ENCODE data around the gene TMEM176B. TPM values are rescaled to one million over a fixed set of nuclear protein-coding genes. Genes with fewer than 3 reads are reported as not detected.

Gene TMEM176B
- total and polyA plus RNA-seq, 2 of the 13 experiments (the other 11 are each of a cell fraction or from before 2014, with no cell fraction given): not detected

DNA sequence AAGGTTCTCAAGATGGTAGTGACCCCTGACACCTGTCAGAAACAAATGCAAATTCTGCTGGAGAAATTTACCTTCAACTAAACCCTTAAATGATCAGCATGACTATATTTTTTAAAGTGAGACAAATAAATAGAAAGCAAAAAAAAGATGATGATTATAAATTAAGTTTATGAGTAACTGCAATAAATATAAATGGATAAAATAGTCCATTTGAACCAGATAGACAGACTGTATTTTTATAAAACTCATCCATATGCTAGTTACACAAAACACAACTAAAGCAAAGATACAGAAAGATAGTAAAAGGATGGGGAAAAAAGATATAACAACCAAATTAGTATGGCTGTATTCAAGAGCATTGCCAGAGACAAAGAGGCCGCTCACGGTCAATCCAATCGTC lies 6.3 kb upstream of the TMEM176B start:
- no peak for FAIRE-seq

DNA sequence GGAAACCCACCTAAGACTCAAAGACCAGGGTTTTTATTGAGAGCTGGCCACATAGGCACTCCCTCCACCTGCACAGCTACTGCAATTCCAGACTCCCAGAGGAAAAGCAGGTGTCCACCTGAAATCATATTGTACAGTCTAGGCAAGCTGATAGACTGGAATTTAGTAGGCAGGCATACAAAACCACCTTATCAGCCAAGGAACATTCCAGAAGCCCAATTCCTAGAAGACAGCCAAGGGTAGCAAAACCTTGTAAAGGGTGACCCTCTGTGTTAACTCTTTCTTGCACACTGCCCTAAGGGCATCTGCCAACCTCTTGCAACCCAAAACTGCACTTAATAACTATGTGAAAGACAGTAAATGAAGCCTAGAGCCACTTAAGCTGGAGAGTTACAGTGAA lies 5.7 kb upstream of the TMEM176B start:
- no peak for DNase-seq (ENCODE audit: low spot score)
- Histone ChIP-seq H2AFZ (ENCODE audit: low read length) (no peak overlapping the region), H3K27ac (ENCODE audit: extremely low read length, insufficient read depth, low read length) (no peak overlapping the region), H3K4me1 (ENCODE audit: insufficient read depth, low read length) (peaks cover 19% of the 10 kb centered on the region), H3K9ac (ENCODE audit: insufficient read depth, low read depth, low read length) (no peak overlapping the region), H4K20me1 (ENCODE audit: insufficient read depth, low read length) (no peaks in the 10 kb centered on the region), H3K4me2 (ENCODE audit: low read depth, low read length) (no peak overlapping the region), H3K4me3 (replicated peaks in 1 of 3; ENCODE audit: insufficient read depth in 1 of 3, low read depth in 2 of 3, low read length in 3 of 3) (no peak overlapping the region), H3K79me2 (ENCODE audit: insufficient read depth, low read length) (no peaks in the 10 kb centered on the region), H3K36me3 (replicated peaks in 1 of 2; ENCODE audit: control insufficient read depth in 1 of 2, insufficient read depth in 2 of 2, low read length in 2 of 2) (no peaks in the 10 kb centered on the region), H3K9me3 (ENCODE audit: low read length) (peaks cover 19% of the 10 kb centered on the region; the same call in 1 of the 2 replicates), H3K27me3 (ENCODE audit: control insufficient read depth in 1 of 2, insufficient read depth in 2 of 2, low read length in 2 of 2) (peaks cover 0 to 8% of the 10 kb centered on the region in 2 experiments; a peak in 3 of 5 replicates)
- CTCF ChIA-PET (ENCODE audit: low intra/inter-chr PET ratio, low total read pairs): no interaction called here
- POLR2A ChIA-PET: no interaction called here
- BruUV-seq (replicated peaks): no TSS peak
- ATAC-seq: no peak
- no peak for TF ChIP-seq JARID2 (CRISPR knock-in tag; IDR thresholded peaks at IDR 0.05; ENCODE audit: insufficient replicate concordance)
- TF ChIP-seq ZNF615 (CRISPR knock-in tag; IDR thresholded peaks at IDR 0.05; ENCODE audit: borderline replicate concordance): peak; percentile 99
- in situ Hi-C loops (cut with HindIII; ENCODE audit: extremely low pct_ligation_motif_present, low pct_unique_long_range_greater_than_20kb) (no loop called here), intact Hi-C loops (cut with micrococcal nuclease; ENCODE audit: unreplicated experiment) (no loop called here)
- no peak for FAIRE-seq

More for the DNA sequence above, 6.3 kb upstream of the TMEM176B start:
- in situ Hi-C loops (cut with HindIII; ENCODE audit: extremely low pct_ligation_motif_present, low pct_unique_long_range_greater_than_20kb): no loop called here
- intact Hi-C loops (cut with micrococcal nuclease; ENCODE audit: unreplicated experiment): no loop called here
- Histone ChIP-seq H3K9ac (ENCODE audit: insufficient read depth, low read depth, low read length) (no peak overlapping the region), H3K36me3 (replicated peaks in 1 of 2; ENCODE audit: control insufficient read depth in 1 of 2, insufficient read depth in 2 of 2, low read length in 2 of 2) (no peaks in the 10 kb centered on the region), H3K27ac (ENCODE audit: extremely low read length, insufficient read depth, low read length) (no peak overlapping the region), H3K9me3 (ENCODE audit: low read length) (peaks cover 19% of the 10 kb centered on the region; the same call in 1 of the 2 replicates), H3K4me2 (ENCODE audit: low read depth, low read length) (no peak overlapping the region), H3K4me3 (replicated peaks in 1 of 3; ENCODE audit: insufficient read depth in 1 of 3, low read depth in 2 of 3, low read length in 3 of 3) (no peak overlapping the region), H4K20me1 (ENCODE audit: insufficient read depth, low read length) (no peaks in the 10 kb centered on the region), H3K4me1 (ENCODE audit: insufficient read depth, low read length) (peaks cover 19% of the 10 kb centered on the region), H3K79me2 (ENCODE audit: insufficient read depth, low read length) (no peaks in the 10 kb centered on the region), H3K27me3 (ENCODE audit: control insufficient read depth in 1 of 2, insufficient read depth in 2 of 2, low read length in 2 of 2) (peaks cover 0 to 8% of the 10 kb centered on the region in 2 experiments; a peak in 3 of 5 replicates), H2AFZ (ENCODE audit: low read length) (no peak overlapping the region)
- no peak for DNase-seq (ENCODE audit: low spot score)
- ChIA-PET POLR2A (no interaction called here), CTCF (ENCODE audit: low intra/inter-chr PET ratio, low total read pairs) (no interaction called here)
- 92% methylated on average over 3 of the region's 3 CpGs for WGBS (ENCODE audit: low lambda C conversion rate)
- no peak for ATAC-seq
- no TSS peak for BruUV-seq (replicated peaks)
- no peak for TF ChIP-seq ATM (IDR thresholded peaks at IDR 0.05; ENCODE audit: borderline replicate concordance)
- TF ChIP-seq ZIK1 (CRISPR knock-in tag; IDR thresholded peaks at IDR 0.05; ENCODE audit: borderline replicate concordance, low read depth): no peak
- TF ChIP-seq, protein P1, sequence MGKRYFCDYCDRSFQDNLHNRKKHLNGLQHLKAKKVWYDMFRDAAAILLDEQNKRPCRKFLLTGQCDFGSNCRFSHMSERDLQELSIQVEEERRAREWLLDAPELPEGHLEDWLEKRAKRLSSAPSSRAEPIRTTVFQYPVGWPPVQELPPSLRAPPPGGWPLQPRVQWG (CRISPR knock-in tag; IDR thresholded peaks at IDR 0.05; ENCODE audit: borderline replicate concordance, low read depth): no peak
- TF ChIP-seq ZFP62 (CRISPR knock-in tag; IDR thresholded peaks at IDR 0.05): no peak
- TF ChIP-seq ZNF510 (CRISPR knock-in tag; IDR thresholded peaks at IDR 0.05; ENCODE audit: low read depth): no peak
- TF ChIP-seq U2AF1 (optimal IDR thresholded peaks at IDR 0.05; ENCODE audit: low read depth, low read length): no peak
- TF ChIP-seq, protein P2, sequence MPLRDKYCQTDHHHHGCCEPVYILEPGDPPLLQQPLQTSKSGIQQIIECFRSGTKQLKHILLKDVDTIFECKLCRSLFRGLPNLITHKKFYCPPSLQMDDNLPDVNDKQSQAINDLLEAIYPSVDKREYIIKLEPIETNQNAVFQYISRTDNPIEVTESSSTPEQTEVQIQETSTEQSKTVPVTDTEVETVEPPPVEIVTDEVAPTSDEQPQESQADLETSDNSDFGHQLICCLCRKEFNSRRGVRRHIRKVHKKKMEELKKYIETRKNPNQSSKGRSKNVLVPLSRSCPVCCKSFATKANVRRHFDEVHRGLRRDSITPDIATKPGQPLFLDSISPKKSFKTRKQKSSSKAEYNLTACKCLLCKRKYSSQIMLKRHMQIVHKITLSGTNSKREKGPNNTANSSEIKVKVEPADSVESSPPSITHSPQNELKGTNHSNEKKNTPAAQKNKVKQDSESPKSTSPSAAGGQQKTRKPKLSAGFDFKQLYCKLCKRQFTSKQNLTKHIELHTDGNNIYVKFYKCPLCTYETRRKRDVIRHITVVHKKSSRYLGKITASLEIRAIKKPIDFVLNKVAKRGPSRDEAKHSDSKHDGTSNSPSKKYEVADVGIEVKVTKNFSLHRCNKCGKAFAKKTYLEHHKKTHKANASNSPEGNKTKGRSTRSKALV (CRISPR knock-in tag; IDR thresholded peaks at IDR 0.05): no peak
- no peak for TF ChIP-seq ZBTB3 (CRISPR knock-in tag; IDR thresholded peaks at IDR 0.05; ENCODE audit: borderline replicate concordance, low read depth)
